IPS DF 19.7 (cell line): ENCODE measurements around the gene SNRNP70.
"Not testable (repeated sequence)": the region's sequence is repeated elsewhere in the genome, so short reads cannot be mapped to it uniquely, and the experiment has no call there.

Experiments used
- DNase-seq: peaks from one replicate; pipeline ENCODE4 v3.0.0-alpha.2; 2013; ENCODE audit warnings: low read depth, low spot score

Gene SNRNP70

DNA sequence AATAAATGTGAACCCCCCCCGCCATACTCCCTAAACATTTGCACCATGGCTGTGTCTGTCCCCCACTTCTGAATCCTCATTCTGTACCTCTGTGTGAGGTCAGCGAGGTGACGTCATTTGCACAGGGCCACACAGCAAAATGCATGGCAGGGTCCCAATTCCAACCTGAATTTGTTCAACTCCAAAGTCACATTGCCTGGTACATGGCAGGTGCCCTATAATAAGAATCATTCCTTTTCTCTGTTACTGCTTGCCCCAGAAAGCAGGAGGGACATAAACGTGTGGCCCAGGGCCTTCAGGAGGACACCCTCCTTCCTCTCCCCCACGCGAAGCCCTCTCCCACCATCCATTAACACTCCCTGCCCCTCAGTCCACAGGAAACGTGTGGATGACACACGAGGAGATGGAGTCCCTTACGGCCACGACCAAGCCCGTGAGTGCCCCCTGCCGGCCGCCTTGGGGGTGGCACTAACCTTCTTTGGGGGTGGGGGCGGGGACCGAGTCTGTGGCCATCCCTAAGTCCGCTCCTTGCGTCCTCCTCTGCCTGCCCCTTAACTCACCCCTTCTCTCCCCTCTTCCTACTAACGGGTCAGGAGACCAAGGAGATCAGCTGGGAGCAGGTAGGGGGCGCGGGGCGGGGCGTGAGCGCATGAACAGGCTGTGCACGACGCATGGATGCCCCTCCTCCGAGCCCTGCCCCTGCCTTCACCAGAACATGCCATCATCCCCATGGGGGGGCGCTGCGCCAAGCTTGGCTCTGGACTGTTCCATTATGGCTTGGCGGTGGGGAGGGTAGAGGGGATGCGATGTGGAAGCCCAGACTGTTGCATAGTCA, 60.5 kb downstream of the SNRNP70 start:
- DNase-seq, result no peak

DNA sequence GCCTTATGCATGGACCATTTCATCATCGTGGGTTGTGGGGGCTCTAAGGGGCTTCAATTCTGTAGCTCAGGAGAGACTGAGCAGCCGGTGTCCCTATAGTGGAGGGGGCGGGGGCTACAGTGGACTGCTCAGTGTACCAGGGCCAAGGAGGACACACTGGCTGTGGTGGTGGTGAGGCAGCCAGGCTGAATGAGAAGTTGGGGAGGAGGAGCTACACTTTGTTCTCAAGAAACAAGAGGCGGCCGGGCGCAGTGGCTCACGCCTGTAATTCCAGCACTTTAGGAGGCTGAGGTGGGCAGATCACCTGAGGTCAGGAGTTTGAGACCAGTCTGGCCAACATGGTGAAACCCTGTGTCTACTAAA, 61.1 kb downstream of the SNRNP70 start:
- DNase-seq, result not testable (repeated sequence)

DNA sequence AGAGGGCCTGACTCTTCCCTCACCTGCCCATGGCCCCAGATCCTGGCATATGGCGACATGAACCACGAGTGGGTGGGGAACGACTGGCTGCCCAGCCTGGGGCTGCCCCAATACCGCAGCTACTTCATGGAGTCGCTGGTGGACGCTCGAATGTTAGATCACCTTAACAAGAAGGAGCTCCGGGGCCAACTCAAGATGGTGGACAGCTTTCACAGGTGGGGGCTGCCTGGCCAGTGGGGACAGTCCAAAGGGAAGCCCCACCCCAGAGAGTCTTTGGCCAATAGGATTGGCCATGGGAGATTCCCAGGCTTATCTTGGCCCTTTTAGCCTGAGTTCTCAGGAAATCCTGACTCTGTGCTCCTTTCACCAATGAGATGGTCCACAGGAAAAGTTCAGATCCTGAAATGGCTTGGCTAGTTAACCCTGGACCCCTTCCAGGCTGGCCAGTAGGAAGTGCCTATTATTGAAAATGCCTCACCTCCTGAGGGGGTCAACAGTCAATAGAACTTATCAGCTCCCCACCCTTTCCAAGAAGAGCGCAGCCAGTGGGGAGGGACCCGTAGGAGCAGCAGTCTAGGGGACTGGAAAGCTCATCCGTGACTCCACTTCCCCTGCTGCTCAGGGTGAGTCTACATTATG, 62.9 kb downstream of the SNRNP70 start:
- DNase-seq, result no peak

DNA sequence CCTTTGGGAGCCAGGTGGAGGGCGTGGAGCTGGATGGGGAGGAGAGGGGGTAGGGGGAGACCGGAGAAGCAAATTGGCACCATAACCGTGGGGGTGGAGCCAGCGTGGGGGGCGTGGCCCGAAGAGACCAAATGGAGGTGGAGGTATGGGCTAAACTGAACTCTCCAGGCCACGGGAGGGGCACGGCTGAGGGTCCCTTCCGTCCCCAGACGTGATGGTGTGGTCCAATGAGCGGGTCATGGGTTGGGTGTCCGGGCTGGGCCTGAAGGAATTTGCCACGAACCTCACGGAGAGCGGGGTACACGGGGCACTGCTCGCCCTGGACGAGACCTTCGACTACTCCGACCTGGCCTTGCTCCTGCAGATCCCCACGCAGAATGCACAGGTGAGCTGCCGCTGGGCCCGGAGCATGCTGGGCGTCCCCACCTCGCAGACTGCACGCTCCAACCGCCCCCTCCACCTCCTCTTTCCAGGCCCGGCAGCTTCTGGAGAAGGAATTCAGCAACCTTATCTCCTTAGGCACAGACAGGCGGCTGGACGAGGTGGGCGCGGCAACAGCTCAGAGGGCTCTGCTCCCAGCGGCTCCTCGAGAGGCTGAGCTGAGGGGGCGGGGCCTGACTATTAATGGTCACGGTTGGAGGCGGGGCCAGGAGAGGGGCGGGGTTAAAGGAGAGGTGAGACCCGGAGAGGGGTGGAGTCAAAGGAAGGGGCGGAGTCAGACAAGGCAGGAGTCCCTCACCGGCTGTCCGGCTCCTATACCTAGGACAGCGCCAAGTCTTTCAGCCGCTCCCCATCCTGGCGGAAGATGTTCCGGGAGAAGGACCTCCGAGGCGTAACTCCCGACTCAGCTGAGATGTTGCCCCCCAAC, 63.8 kb downstream of the SNRNP70 start:
- DNase-seq, result no peak

DNA sequence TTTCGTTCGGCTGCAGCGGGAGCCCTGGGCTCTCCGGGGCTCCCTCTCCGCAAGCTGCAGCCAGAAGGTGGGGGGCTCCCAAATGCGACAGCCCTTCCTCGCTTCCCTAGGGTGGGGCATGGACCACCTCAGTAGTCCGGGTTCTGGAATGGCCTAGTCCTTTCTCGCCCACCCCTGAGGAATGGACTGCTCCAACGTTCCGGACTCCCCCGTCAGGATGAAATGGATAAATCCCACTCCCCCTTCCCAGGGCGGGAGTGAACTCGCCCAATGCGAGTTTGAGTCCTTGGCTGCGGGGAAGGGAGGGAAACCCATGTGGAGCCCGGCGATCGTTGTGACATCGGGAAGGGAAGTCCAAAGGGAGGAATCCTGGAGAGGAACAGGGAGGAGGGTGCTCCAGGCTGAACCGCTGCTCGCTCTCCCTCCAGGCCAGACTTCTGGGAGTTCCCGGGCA, 64.4 kb downstream of the SNRNP70 start:
- DNase-seq, result no peak

DNA sequence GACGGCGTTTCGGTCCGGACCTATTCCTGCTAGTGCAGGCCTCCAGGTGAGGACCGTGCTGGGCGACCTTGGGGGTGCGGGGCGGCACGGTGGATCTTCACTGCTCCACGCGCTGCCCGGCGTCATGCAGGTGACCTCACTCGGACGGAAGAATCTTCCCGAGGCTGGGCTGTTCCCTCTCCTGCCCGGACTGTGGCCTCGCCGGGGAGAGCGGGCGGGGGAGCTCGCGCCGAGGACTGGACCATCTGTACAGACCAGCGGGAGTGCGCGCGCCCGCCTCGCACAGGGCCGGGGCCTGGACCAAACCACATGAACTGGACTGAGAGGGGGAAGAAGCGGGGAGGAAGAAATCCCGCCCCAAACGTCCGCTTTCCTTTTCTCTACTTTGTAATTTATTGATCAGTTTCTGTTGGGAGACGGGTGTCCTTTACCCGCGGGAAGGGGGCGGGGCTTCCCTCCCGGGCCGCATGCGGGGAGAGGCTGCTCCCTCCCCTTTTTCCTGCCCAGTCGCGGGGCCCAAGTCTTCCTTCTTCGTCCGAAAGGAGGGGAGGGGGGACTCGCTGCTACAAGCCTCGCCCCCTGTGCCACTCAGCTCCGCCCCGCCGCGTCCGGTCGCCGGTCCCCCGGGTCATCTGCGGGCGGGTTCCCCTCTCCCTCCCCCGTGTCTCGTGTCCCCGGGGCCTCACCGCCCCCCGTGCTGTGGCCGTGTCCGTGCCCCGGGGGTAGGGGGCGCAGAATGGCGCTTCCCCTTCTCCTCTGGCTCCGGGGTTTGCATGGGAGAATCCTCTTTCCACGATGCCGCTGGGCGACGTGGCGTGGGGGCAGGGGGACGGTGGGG, 65.1 kb downstream of the SNRNP70 start:
- no peak for DNase-seq

DNA sequence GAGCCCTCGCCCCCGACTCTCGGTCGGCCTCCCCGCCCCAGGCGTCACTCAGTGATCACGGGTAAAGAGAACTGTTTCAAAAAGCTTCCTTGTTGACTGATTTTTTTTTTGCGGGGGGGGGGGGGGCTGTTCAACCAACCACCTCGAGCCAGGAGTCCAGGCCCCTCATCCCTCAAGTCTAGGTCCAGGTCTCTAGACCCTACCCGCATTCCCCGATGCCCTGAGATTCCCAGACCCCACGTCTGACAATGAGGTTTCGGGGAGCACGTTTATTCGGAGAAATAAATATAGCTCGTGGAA, 65.6 kb downstream of the SNRNP70 start:
- DNase-seq, result no peak

DNA sequence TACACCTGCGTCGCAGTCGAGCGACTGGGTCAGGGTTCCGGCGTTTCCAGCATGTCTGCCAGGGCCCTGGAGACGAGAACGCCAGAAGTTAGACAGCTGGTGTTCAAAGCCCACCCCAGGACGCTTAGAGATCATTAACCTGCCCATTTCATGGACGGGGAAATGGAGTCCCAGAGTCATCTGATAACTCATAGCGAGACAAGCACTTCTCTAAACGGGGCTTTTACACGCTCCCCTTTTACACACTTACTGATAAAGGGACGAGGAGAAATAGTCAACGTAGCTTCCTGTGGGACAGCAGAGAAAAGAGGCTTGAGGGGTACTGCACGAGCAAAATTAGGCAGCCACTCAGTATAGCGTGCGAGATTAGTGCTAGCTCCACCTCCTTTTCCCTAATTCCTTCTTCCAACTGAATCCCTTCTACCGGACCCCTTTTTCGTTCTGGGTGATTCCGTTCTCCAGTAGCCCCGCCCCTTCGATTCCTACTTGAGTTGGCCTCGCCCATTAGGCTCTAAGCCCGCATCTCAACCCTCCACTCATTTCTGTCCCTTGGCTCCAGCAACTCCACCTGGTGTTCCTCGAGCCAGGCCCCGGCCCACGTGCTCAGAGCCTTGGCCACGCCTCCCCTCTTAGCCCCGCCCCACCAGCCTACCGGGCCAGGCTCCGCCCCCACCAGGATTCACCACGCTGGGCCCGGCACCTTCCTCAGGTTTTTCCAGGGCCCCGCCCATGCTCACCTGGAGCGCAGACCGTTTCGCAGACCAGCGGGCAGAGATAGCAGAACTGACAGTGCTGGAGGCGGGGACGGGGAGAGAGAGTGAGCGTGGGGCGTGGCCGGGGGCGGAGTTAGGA, 66.2 kb downstream of the SNRNP70 start:
- no peak for DNase-seq

DNA sequence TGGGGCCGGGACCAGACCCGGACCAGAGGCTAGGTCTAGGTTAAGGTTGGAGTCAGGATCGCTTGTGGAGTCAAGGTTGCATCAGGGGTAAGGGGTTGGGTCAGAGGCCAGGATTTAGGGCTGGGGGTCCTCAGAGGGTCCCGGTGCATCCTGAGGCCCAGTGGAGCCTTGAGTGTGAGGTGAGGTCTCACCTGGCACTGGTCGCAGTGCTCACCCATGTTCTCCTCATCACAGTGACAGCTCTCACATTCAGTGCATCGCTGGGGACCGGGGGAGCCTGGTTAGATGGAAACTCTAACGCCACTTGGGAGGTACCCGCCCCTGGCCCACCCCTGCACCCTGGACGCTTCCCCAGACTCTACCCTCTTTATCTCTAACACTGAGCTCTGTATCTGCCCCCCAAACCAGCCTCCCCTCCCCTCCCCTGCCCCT, 66.9 kb downstream of the SNRNP70 start:
- DNase-seq, result no peak

DNA sequence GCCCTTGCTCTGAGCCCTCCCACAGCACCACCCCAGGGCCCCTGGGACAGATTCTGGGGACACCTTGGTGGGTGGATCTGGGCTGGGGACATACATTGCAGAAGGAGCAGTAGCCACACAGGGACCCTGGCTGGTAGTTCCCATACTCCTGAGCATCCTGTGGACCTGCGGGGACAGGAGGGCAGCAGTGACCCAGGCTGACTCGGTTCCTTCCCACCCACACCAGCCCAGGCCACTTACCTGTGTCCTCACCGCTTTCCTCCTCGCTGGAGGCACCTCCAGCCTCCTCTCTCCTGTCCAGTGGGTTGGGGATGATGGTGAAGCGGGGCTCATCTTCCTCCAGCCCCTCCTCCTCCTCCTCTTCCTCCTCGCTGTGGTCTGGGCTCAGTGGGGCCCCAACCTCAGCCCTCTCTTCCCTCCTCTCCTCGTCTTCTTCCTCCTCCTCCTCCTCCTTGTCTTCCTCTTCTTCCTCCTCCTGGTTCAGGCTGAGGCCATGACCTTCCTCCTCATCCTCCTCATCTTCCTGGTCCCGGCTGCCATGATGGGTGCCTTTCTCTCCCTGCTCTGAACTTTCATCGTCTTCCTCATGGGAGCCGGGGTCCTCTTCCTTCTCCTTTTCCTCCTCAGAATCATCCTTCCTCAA, 68.0 kb downstream of the SNRNP70 start:
- DNase-seq, result no peak

DNA sequence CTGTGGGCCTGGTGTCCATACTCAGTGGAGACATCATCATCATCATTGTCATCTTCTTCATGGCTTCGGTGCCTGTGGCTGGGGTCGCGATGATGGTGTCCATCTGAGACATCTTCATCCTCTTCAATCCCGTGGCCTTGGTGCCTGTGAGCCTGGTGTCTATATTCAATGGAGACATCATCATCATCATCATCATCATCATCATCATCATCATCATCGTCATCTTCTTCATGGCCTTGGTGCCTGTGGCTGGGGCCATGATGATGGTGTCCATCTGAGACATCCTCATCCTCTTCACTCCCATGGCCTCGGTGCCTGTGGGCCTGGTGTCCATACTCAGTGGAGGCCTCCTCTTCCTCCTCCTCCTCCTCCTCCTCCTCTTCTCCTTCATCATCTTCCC, 69.0 kb downstream of the SNRNP70 start:
- DNase-seq, result no peak

DNA sequence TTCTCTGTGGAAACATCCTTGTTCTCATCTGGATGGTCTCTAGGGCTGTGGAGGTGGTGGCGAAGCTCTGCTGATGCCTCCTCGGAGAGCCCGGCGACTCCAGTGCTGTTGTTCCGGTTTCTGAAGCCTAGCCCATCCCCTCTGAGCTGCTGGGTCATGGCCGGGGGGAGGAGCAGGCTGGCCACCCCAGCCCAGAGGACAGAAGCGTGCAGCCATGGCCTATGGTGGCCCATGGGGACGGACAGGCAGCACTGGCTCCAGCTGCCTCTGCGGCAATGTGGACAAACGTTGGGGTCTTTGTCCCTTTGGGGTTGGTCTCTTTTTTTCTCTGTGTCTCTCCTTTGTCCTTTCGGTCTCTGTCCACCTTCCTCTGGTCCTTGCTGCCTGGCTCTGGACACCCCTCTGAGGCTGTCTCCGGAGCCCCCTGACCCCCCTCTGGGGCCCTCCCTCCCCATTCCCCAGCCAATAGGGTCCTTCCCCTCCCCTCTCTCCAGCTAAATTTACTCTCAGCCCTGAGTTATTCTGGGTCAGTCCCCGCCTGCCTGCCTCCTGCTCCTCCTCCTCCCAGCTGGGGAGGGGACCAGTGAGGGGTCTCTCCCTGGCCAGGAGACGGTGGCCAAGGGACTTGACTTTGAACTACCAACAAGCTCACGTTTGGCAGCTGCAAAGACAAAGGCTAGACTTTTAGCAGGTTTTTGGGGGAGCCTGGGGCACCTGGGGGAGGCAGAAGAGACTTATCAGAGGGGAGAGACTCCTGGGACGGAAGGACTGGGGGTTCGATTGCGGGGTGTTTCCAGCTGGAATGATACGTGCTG, 70.0 kb downstream of the SNRNP70 start, which contains the start of gene HRC:
Gene HRC (minus strand): TSS at position 392 of the 815 bp plus-strand sequence. CDS start 159 bp downstream, at position 233.
- DNase-seq, result no peak

DNA sequence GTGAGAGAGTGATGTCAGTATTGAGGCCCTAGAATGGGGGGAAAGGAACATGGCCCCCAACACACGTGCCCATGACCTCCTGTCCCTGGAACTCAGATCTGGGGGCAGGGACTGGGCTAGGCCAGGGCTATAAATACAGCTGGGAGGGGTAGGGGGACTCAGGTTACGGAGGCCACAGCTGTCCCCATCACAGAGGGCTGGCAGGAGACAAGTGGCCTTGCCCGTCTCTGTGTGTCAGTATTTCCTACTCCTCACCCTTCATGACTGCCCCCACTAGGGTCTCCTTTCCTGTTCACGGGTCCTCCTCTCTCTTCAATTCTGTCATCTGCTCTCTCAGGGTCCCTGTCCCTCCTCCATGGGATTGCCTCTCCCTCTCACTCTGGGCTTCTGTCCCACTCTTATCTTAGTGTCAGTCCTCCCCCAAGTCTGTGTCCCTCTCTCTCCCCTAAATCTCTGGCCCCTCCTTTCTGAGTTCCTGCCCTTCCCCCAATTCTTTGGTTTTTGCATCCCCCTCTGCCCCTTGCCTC, 70.6 kb downstream of the SNRNP70 start:
- DNase-seq, result no peak

DNA sequence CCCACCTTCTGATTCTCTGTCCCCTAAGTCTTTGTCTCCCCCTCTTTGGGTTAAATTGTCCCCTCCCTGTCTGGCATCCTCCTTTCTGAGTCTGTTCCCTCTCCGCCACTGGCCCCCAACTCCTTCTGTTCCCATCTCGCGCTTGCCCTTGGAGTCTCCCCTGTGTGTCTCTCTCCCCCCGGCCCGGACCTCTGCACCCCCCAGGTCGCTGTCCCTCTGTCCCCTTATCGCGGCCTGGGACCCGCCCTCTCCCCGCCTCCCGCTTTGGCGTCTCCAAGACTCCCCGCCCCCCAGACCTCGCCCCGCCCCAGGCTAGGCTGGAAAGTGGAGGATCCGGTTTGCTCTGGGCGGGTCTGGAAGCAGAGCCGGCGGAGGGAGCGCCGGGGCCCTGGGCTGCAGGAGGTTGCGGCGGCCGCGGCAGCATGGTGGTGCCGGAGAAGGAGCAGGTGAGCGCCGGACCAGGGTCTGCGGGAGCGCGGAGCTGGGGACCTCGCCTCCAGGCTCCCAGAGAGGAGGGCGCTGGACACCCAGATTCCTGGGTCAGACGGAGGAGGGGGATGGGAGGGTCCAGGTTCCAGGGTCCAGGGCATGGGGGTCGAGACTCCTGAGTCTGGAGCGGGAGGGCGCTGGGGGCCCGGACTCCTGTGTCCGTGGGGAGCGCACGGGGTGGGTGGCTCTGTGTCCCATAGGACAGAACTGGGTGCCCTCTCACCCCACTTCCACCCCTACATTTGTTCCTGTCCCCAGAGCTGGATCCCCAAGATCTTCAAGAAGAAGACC, 72.4 kb downstream of the SNRNP70 start, which contains the start of gene TRPM4:
Gene TRPM4 (plus strand): TSS at position 348 of the 780 bp plus-strand sequence. CDS start 75 bp downstream, at position 423.
- DNase-seq, result no peak
